ENCODE data around the gene CSNK1G3.

CSNK1G3 gene

GRCh38 chr5:123659011-123659410, 147.0 kb downstream of the CSNK1G3 start:
- no peak for DNase-seq (ENCODE audit: low spot score)
- Histone ChIP-seq H3K4ac (ENCODE audit: low read length) (no peak overlapping the region), H2AFZ (ENCODE audit: low read length) (no peak overlapping the region), H4K91ac (ENCODE audit: low read depth, low read length, poor library complexity) (no peak overlapping the region), H2BK12ac (ENCODE audit: low read length) (no peak overlapping the region), H2AK5ac (ENCODE audit: low read depth, low read length) (no peak overlapping the region), H3K18ac (ENCODE audit: low read length) (no peak overlapping the region), H3K23ac (ENCODE audit: low read depth, low read length, poor library complexity) (no peak overlapping the region), H2BK5ac (ENCODE audit: low read length) (no peak overlapping the region), H3K4me1 (ENCODE audit: control insufficient read depth in 2 of 2, insufficient read depth in 1 of 2, low read depth in 1 of 2, low read length in 2 of 2) (no peaks in the 10 kb centered on the region), H3K27me3 (ENCODE audit: control insufficient read depth in 3 of 3, insufficient read depth in 3 of 3, low read depth in 1 of 3, low read length in 3 of 3) (no peaks in the 10 kb centered on the region), H3K27ac (replicated peaks; ENCODE audit: low read length) (no peak overlapping the region), H3K14ac (ENCODE audit: low read length) (no peak overlapping the region), H4K8ac (ENCODE audit: low read depth, low read length) (no peak overlapping the region), H2BK120ac (ENCODE audit: low read depth, low read length) (no peak overlapping the region), H3K9ac (ENCODE audit: low read depth, low read length, poor library complexity) (no peak overlapping the region), H3K36me3 (replicated peaks in 1 of 2; ENCODE audit: control insufficient read depth in 2 of 2, insufficient read depth in 2 of 2, low read length in 2 of 2) (peaks cover 0 to 1% of the 10 kb centered on the region in 2 donors), H3K79me1 (ENCODE audit: low read depth, low read length) (no peaks in the 10 kb centered on the region), H2BK15ac (ENCODE audit: low read length) (no peak overlapping the region), H3K9me3 (replicated peaks in 1 of 2; ENCODE audit: control insufficient read depth in 2 of 2, insufficient read depth in 1 of 2, low read depth in 1 of 2, low read length in 2 of 2) (peaks cover 2 to 7% of the 10 kb centered on the region in 2 donors), H3K4me3 (ENCODE audit: low read length in 2 of 2) (no peak overlapping the region), H3K4me2 (ENCODE audit: insufficient read depth, low read length, poor library complexity, severe bottlenecking) (no peak overlapping the region)
- WGBS, 2 donors (ENCODE audit: extremely low coverage in 2 of 2, insufficient read length in 2 of 2, insufficient replicate concordance in 1 of 2) = no CpG with 5 or more reads among the region's 2 CpGs

- peaks cover 0 to 1% of the 10 kb centered on the region in 2 donors for H3K36me3 ChIP-seq (replicated peaks in 1 of 2; ENCODE audit: control insufficient read depth in 2 of 2, insufficient read depth in 2 of 2, low read length in 2 of 2)
- H3K27me3 ChIP-seq (ENCODE audit: control insufficient read depth in 3 of 3, insufficient read depth in 3 of 3, low read depth in 1 of 3, low read length in 3 of 3) = no peaks in the 10 kb centered on the region
- no peak overlapping the region for H2AFZ ChIP-seq (ENCODE audit: low read length)
- no peak overlapping the region for H2BK120ac ChIP-seq (ENCODE audit: low read depth, low read length)
- H2BK12ac ChIP-seq (ENCODE audit: low read length) = no peak overlapping the region
- H3K14ac ChIP-seq (ENCODE audit: low read length) = no peak overlapping the region
- H3K18ac ChIP-seq (ENCODE audit: low read length) = no peak overlapping the region
- no peak overlapping the region for H2BK5ac ChIP-seq (ENCODE audit: low read length)
- H3K27ac ChIP-seq (replicated peaks; ENCODE audit: low read length) = no peak overlapping the region
- H3K79me1 ChIP-seq (ENCODE audit: low read depth, low read length) = no peaks in the 10 kb centered on the region
- DNase-seq (ENCODE audit: low spot score) = no peak
- no peak overlapping the region for H3K4me2 ChIP-seq (ENCODE audit: insufficient read depth, low read length, poor library complexity, severe bottlenecking)
- no peak overlapping the region for H3K4ac ChIP-seq (ENCODE audit: low read length)
- H3K4me1 ChIP-seq (ENCODE audit: control insufficient read depth in 2 of 2, insufficient read depth in 1 of 2, low read depth in 1 of 2, low read length in 2 of 2) = no peaks in the 10 kb centered on the region
- H3K9me3 ChIP-seq (replicated peaks in 1 of 2; ENCODE audit: control insufficient read depth in 2 of 2, insufficient read depth in 1 of 2, low read depth in 1 of 2, low read length in 2 of 2) = peaks cover 2 to 10% of the 10 kb centered on the region in 2 donors
- H2BK15ac ChIP-seq (ENCODE audit: low read length) = no peak overlapping the region
- H3K23ac ChIP-seq (ENCODE audit: low read depth, low read length, poor library complexity) = no peak overlapping the region
- no peak overlapping the region for H4K8ac ChIP-seq (ENCODE audit: low read depth, low read length)
- WGBS, 2 donors (ENCODE audit: extremely low coverage in 2 of 2, insufficient read length in 2 of 2, insufficient replicate concordance in 1 of 2) = no CpG with 5 or more reads among the region's 2 CpGs
- H2AK5ac ChIP-seq (ENCODE audit: low read depth, low read length) = no peak overlapping the region
- H3K4me3 ChIP-seq (ENCODE audit: low read length in 2 of 2) = no peak overlapping the region
- no peak overlapping the region for H3K9ac ChIP-seq (ENCODE audit: low read depth, low read length, poor library complexity)
- no peak overlapping the region for H4K91ac ChIP-seq (ENCODE audit: low read depth, low read length, poor library complexity)
These were observed 147.5 kb downstream of the CSNK1G3 start for GRCh38 chr5:123659495-123659894.

- WGBS, 2 donors (ENCODE audit: extremely low coverage in 2 of 2, insufficient read length in 2 of 2, insufficient replicate concordance in 1 of 2) = no CpG with 5 or more reads among the region's 1 CpG
- H3K9ac ChIP-seq (ENCODE audit: low read depth, low read length, poor library complexity) = no peak overlapping the region
- H2BK120ac ChIP-seq (ENCODE audit: low read depth, low read length) = no peak overlapping the region
- no peak overlapping the region for H3K27ac ChIP-seq (replicated peaks; ENCODE audit: low read length)
- no peak overlapping the region for H2BK15ac ChIP-seq (ENCODE audit: low read length)
- no peak overlapping the region for H4K91ac ChIP-seq (ENCODE audit: low read depth, low read length, poor library complexity)
- no peaks in the 10 kb centered on the region for H3K27me3 ChIP-seq (ENCODE audit: control insufficient read depth in 3 of 3, insufficient read depth in 3 of 3, low read depth in 1 of 3, low read length in 3 of 3)
- no peak overlapping the region for H4K8ac ChIP-seq (ENCODE audit: low read depth, low read length)
- no peaks in the 10 kb centered on the region for H3K4me1 ChIP-seq (ENCODE audit: control insufficient read depth in 2 of 2, insufficient read depth in 1 of 2, low read depth in 1 of 2, low read length in 2 of 2)
- no peak overlapping the region for H2BK12ac ChIP-seq (ENCODE audit: low read length)
- H2AFZ ChIP-seq (ENCODE audit: low read length) = no peak overlapping the region
- no peak overlapping the region for H3K18ac ChIP-seq (ENCODE audit: low read length)
- no peaks in the 10 kb centered on the region for H3K79me1 ChIP-seq (ENCODE audit: low read depth, low read length)
- no peak overlapping the region for H3K4ac ChIP-seq (ENCODE audit: low read length)
- DNase-seq (ENCODE audit: low spot score) = no peak
- peaks cover 2 to 11% of the 10 kb centered on the region in 2 donors for H3K9me3 ChIP-seq (replicated peaks in 1 of 2; ENCODE audit: control insufficient read depth in 2 of 2, insufficient read depth in 1 of 2, low read depth in 1 of 2, low read length in 2 of 2)
- no peak overlapping the region for H3K4me3 ChIP-seq (ENCODE audit: low read length in 2 of 2)
- no peak overlapping the region for H3K23ac ChIP-seq (ENCODE audit: low read depth, low read length, poor library complexity)
- no peak overlapping the region for H2AK5ac ChIP-seq (ENCODE audit: low read depth, low read length)
- H3K4me2 ChIP-seq (ENCODE audit: insufficient read depth, low read length, poor library complexity, severe bottlenecking) = no peak overlapping the region
- no peak overlapping the region for H2BK5ac ChIP-seq (ENCODE audit: low read length)
- H3K36me3 ChIP-seq (replicated peaks in 1 of 2; ENCODE audit: control insufficient read depth in 2 of 2, insufficient read depth in 2 of 2, low read length in 2 of 2) = peaks cover 0 to 1% of the 10 kb centered on the region in 2 donors
- H3K14ac ChIP-seq (ENCODE audit: low read length) = no peak overlapping the region
These were observed 153.0 kb downstream of the CSNK1G3 start for GRCh38 chr5:123664961-123665360.

- no peak overlapping the region for H2BK5ac ChIP-seq (ENCODE audit: low read length)
These were observed 153.9 kb downstream of the CSNK1G3 start for GRCh38 chr5:123665822-123666371.

More at GRCh38 chr5:123665822-123666371, 153.9 kb downstream of the CSNK1G3 start:
- no peak overlapping the region for H3K23ac ChIP-seq (ENCODE audit: low read depth, low read length, poor library complexity)
- no peaks in the 10 kb centered on the region for H3K27me3 ChIP-seq (ENCODE audit: control insufficient read depth in 3 of 3, insufficient read depth in 3 of 3, low read depth in 1 of 3, low read length in 3 of 3)
- no peaks in the 10 kb centered on the region for H3K79me1 ChIP-seq (ENCODE audit: low read depth, low read length)
- WGBS, 2 donors (ENCODE audit: extremely low coverage in 2 of 2, insufficient read length in 2 of 2, insufficient replicate concordance in 1 of 2) = no CpG with 5 or more reads among the region's 2 CpGs
- no peak overlapping the region for H4K91ac ChIP-seq (ENCODE audit: low read depth, low read length, poor library complexity)
- no peak overlapping the region for H2BK15ac ChIP-seq (ENCODE audit: low read length)
- peaks cover 2 to 11% of the 10 kb centered on the region in 2 donors for H3K9me3 ChIP-seq (replicated peaks in 1 of 2; ENCODE audit: control insufficient read depth in 2 of 2, insufficient read depth in 1 of 2, low read depth in 1 of 2, low read length in 2 of 2)
- no peak overlapping the region for H3K18ac ChIP-seq (ENCODE audit: low read length)
- H3K36me3 ChIP-seq (replicated peaks in 1 of 2; ENCODE audit: control insufficient read depth in 2 of 2, insufficient read depth in 2 of 2, low read length in 2 of 2) = peaks cover 0 to 1% of the 10 kb centered on the region in 2 donors
- H3K14ac ChIP-seq (ENCODE audit: low read length) = no peak overlapping the region
- no peak overlapping the region for H2AK5ac ChIP-seq (ENCODE audit: low read depth, low read length)
- no peak overlapping the region for H3K9ac ChIP-seq (ENCODE audit: low read depth, low read length, poor library complexity)
- H2AFZ ChIP-seq (ENCODE audit: low read length) = no peak overlapping the region
- no peaks in the 10 kb centered on the region for H3K4me1 ChIP-seq (ENCODE audit: control insufficient read depth in 2 of 2, insufficient read depth in 1 of 2, low read depth in 1 of 2, low read length in 2 of 2)
- no peak overlapping the region for H2BK120ac ChIP-seq (ENCODE audit: low read depth, low read length)
- no peak for DNase-seq (ENCODE audit: low spot score)
- H3K4me3 ChIP-seq (ENCODE audit: low read length in 2 of 2) = no peak overlapping the region
- no peak overlapping the region for H3K4me2 ChIP-seq (ENCODE audit: insufficient read depth, low read length, poor library complexity, severe bottlenecking)
- no peak overlapping the region for H3K27ac ChIP-seq (replicated peaks; ENCODE audit: low read length)
- no peak overlapping the region for H2BK12ac ChIP-seq (ENCODE audit: low read length)
- no peak overlapping the region for H4K8ac ChIP-seq (ENCODE audit: low read depth, low read length)
- no peak overlapping the region for H3K4ac ChIP-seq (ENCODE audit: low read length)
